Measurements from ENCODE around the gene TEDC1. TPM values are rescaled to one million over a fixed set of nuclear protein-coding genes. Genes with fewer than 3 reads are reported as not detected.

The TEDC1 gene
- total RNA-seq, 1 donor from 2014 or later: 13.6 TPM

GRCh38 chr14:105525861-105526775 is 35.1 kb downstream of the TEDC1 start, which contains the start of gene TMEM121:
TMEM121 (plus strand) TSS chr14:105526583; CDS start chr14:105528835, 2,252 bp downstream.
- peak in 1 of 2 experiments; percentile 43 for DNase-seq (ENCODE audit: low spot score in 2 of 2, unreplicated experiment in 2 of 2)
- no peaks in the 10 kb centered on the region for H3K9me3 Mint-ChIP-seq
- H3K4me3 Mint-ChIP-seq: peak within 1 kb of the TSS; percentile 64
- TF ChIP-seq, protein P1, sequence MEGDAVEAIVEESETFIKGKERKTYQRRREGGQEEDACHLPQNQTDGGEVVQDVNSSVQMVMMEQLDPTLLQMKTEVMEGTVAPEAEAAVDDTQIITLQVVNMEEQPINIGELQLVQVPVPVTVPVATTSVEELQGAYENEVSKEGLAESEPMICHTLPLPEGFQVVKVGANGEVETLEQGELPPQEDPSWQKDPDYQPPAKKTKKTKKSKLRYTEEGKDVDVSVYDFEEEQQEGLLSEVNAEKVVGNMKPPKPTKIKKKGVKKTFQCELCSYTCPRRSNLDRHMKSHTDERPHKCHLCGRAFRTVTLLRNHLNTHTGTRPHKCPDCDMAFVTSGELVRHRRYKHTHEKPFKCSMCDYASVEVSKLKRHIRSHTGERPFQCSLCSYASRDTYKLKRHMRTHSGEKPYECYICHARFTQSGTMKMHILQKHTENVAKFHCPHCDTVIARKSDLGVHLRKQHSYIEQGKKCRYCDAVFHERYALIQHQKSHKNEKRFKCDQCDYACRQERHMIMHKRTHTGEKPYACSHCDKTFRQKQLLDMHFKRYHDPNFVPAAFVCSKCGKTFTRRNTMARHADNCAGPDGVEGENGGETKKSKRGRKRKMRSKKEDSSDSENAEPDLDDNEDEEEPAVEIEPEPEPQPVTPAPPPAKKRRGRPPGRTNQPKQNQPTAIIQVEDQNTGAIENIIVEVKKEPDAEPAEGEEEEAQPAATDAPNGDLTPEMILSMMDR (IDR thresholded peaks at IDR 0.05; ENCODE audit: unreplicated experiment): no peak
- H3K36me3 Mint-ChIP-seq: no peaks in the 10 kb centered on the region
- no peak within 1 kb of the TSS for H3K27ac Mint-ChIP-seq
- peaks cover 3% of the 10 kb centered on the region for H3K4me1 Mint-ChIP-seq
- H3K27me3 Mint-ChIP-seq (ENCODE audit: low read depth): peaks cover 43% of the 10 kb centered on the region

GRCh38 chr14:105526776-105527380 is 35.8 kb downstream of the TEDC1 start:
- H3K36me3 Mint-ChIP-seq: no peaks in the 10 kb centered on the region
- TF ChIP-seq, protein P1 (IDR thresholded peaks at IDR 0.05; ENCODE audit: unreplicated experiment): no peak
- H3K27ac Mint-ChIP-seq: no peak overlapping the region
- DNase-seq (ENCODE audit: low spot score in 2 of 2, unreplicated experiment in 2 of 2): peak in 1 of 2 experiments; percentile 45
- H3K27me3 Mint-ChIP-seq (ENCODE audit: low read depth): peaks cover 39% of the 10 kb centered on the region
- peak overlapping the region; percentile 61 for H3K4me3 Mint-ChIP-seq
- H3K4me1 Mint-ChIP-seq: peaks cover 3% of the 10 kb centered on the region
- H3K9me3 Mint-ChIP-seq: no peaks in the 10 kb centered on the region

- Mint-ChIP-seq H3K27ac (no peak overlapping the region), H3K4me1 (peaks cover 3% of the 10 kb centered on the region), H3K4me3 (peak overlapping the region; percentile 61), H3K36me3 (no peaks in the 10 kb centered on the region), H3K27me3 (ENCODE audit: low read depth) (peaks cover 37% of the 10 kb centered on the region), H3K9me3 (no peaks in the 10 kb centered on the region)
- no peak for DNase-seq (ENCODE audit: low spot score in 2 of 2, unreplicated experiment in 2 of 2)
- TF ChIP-seq, protein P1 (IDR thresholded peaks at IDR 0.05; ENCODE audit: unreplicated experiment): no peak
Measured at GRCh38 chr14:105527381-105527825, 36.4 kb downstream of the TEDC1 start.

DNA sequence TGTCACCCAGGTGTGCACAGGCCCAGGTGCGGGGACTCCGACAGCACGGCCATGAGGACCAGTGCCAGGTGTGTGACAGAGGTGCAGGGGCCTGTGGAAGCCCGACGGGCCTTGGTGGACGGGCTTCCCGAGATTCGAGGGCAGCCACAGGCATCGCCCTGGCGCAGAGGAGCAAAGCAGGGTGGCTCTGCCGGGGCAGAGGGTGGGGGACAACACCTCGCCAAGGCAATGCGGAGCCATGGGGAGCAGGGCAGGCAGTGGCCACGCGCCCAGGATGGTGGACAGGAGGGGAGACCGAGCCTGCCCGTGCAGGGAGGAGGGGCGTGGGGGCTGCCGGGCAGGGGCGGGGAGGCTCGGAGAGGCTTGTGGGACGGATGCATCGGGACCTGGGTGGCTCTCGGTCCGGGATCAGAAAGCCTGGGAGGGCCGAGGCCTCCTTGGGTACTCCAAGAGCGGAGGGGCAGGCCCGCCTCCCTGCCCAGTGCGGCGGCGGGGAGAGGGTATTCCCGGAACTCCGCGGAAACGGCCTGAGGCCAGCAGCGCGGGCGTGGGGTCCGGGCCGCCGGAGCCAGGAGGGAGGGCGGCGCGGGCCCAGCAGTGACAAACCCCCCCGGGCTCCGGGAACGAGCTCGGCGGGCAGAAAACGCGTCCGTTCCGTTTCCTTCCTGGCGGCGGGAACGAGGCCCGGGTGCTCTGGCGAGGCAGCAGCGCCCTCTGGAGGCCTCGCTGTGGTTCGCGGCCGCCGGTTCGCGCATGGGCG is 37.0 kb downstream of the TEDC1 start:
- TF ChIP-seq, protein P1 (IDR thresholded peaks at IDR 0.05; ENCODE audit: unreplicated experiment): peak; percentile 77
- H3K4me3 Mint-ChIP-seq: peak overlapping the region; percentile 61
- H3K27ac Mint-ChIP-seq: no peak overlapping the region
- H3K36me3 Mint-ChIP-seq: no peaks in the 10 kb centered on the region
- peak; percentile 72 to 87 for DNase-seq (ENCODE audit: low spot score in 2 of 2, unreplicated experiment in 2 of 2)
- H3K27me3 Mint-ChIP-seq (ENCODE audit: low read depth): peaks cover 41% of the 10 kb centered on the region
- H3K9me3 Mint-ChIP-seq: no peaks in the 10 kb centered on the region
- H3K4me1 Mint-ChIP-seq: peaks cover 3% of the 10 kb centered on the region

DNA sequence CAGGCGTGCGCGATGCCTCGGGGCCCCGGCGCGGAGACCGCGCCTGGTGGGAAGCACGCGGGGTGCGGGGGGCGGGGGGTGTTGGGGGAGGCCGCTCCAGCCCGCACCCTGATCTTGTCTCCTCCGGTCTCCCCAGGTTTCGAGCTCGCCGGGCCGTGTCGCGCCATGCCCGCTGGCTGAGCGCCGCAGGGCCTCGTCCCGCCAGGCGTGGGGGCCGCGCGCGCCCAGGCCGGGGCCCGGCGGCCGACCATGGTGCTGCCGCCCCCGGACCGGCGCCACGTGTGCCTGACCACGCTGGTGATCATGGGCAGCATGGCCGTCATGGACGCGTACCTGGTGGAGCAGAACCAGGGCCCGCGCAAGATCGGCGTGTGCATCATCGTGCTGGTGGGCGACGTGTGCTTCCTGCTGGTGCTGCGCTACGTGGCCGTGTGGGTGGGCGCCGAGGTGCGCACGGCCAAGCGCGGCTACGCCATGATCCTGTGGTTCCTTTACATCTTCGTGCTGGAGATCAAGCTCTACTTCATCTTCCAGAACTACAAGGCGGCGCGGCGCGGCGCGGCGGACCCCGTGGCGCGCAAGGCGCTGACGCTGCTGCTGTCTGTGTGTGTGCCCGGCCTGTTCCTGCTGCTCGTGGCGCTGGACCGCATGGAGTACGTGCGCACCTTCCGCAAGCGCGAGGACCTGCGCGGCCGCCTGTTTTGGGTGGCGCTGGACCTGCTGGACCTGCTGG is 37.7 kb downstream of the TEDC1 start:
- DNase-seq (ENCODE audit: low spot score in 2 of 2, unreplicated experiment in 2 of 2): no peak
- H3K4me1 Mint-ChIP-seq: peaks cover 3% of the 10 kb centered on the region
- TF ChIP-seq, protein P1 (IDR thresholded peaks at IDR 0.05; ENCODE audit: unreplicated experiment): no peak
- no peak overlapping the region for H3K27ac Mint-ChIP-seq
- H3K4me3 Mint-ChIP-seq: peak overlapping the region; percentile 61
- peaks cover 37% of the 10 kb centered on the region for H3K27me3 Mint-ChIP-seq (ENCODE audit: low read depth)
- H3K9me3 Mint-ChIP-seq: no peaks in the 10 kb centered on the region
- no peaks in the 10 kb centered on the region for H3K36me3 Mint-ChIP-seq
